22Rv1 (cell line): ENCODE data around the gene ZDHHC11.

Experiments
- ZFX ChIP-seq: fragments of 450-650 bp; IDR thresholded peaks from 2 replicates; pipeline ENCODE4 v1.6.1; 2017; ENCODE audit warnings: antibody characterized with exemption, borderline replicate concordance
- TF ChIP-seq, protein P1 (sequence below): fragments of 450-650 bp; IDR thresholded peaks from 2 replicates; pipeline ENCODE4 v1.5.1; 2017; ENCODE audit warnings: mild to moderate bottlenecking

DNA sequence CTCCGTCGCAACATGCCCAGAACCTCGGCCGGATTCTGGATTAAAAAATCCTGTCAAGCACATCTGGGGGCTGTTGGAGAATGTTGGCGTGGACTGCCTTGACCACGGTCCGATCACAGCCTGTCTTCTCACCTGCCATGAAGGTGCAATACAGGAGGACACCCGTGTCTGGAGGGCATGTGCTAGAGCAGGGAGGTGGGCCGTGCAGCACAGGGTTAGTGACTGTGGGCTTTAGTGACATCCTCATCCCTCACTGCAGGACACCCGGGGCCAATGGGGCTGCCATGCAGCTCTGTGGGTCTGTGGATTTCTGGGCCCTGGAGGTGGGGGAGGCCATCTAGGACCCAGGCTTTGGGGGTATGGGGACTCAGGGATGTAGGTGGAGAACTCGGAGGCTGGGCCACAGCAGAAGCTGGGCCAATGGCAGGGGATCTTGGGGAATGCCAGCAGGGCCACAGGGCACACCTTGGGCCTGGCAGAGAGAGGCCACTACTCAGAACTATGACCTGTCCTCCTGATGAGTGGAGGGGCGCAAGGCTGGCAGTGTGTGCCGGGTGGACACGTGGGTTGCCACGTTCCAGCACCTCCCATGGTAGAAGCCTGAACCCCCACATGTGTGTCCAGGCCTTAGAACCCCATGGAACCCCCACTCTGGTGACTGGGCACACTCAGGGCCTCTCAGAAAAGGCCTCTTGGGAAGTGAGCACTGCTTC is 89.6 kb downstream of the ZDHHC11 start:
- TF ChIP-seq, protein P1, sequence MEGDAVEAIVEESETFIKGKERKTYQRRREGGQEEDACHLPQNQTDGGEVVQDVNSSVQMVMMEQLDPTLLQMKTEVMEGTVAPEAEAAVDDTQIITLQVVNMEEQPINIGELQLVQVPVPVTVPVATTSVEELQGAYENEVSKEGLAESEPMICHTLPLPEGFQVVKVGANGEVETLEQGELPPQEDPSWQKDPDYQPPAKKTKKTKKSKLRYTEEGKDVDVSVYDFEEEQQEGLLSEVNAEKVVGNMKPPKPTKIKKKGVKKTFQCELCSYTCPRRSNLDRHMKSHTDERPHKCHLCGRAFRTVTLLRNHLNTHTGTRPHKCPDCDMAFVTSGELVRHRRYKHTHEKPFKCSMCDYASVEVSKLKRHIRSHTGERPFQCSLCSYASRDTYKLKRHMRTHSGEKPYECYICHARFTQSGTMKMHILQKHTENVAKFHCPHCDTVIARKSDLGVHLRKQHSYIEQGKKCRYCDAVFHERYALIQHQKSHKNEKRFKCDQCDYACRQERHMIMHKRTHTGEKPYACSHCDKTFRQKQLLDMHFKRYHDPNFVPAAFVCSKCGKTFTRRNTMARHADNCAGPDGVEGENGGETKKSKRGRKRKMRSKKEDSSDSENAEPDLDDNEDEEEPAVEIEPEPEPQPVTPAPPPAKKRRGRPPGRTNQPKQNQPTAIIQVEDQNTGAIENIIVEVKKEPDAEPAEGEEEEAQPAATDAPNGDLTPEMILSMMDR: no peak
- no peak for TF ChIP-seq ZFX
